Endothelial cell of umbilical vein (primary cell): Measurements from ENCODE around the gene CSNK2B. TPM values are rescaled to one million over a fixed set of nuclear protein-coding genes. Genes with fewer than 3 reads are reported as not detected.

Source experiments
- BruUV-seq: library from RNA; stranded (reverse); fragments of 400-500 nt; replicated peaks from 2 replicates; lab custom pipeline; 2021; lab: Mats Ljungman, UMichigan
- CTCF ChIA-PET: fragments of 300-600, 350-600 bp; sonication (Branson Sonifier 250); formaldehyde crosslinking; loops from one replicate; lab custom pipeline; 2021; ENCODE audit warnings: antibody characterized with exemption, inconsistent platforms; lab: Charles Lee
- POLR2A ChIA-PET: fragments of 300-600, 350-600 bp; sonication (Branson Sonifier 250); formaldehyde crosslinking; loops from one replicate; lab custom pipeline; 2021; ENCODE audit warnings: antibody characterized with exemption, inconsistent platforms; lab: Charles Lee
- DNase-seq: peaks from one replicate; pipeline ENCODE4 v3.0.0-alpha.2; 2011; ENCODE audit warnings: low read depth, low spot score
- FAIRE-seq: peaks from 2 replicates; lab custom pipeline; 2011; peaks lifted over from hg19 to GRCh38; lab: Jason Lieb, UNC
- H2AFZ ChIP-seq: 2 replicates; pipeline ENCODE4 v1.6.0; 2012; ENCODE audit warnings: low read depth, low read length, control low read depth, inconsistent platforms
- H3K27ac ChIP-seq: 2 replicates; pipeline ENCODE4 v1.5.1; 2011; ENCODE audit warnings: low read depth, mild to moderate bottlenecking, control low read depth, low read length, moderate library complexity; ENCODE audit not compliant: insufficient read depth
- H3K27me3 ChIP-seq, 2 experiments: 2 replicates each; pipeline versions ENCODE4 v1.6.0 to v1.6.1; 2011; ENCODE audit warnings: low read length in 2 of 2, mixed read lengths in 1 of 2; ENCODE audit not compliant: control insufficient read depth in 2 of 2, insufficient read depth in 2 of 2
- H3K36me3 ChIP-seq, 2 experiments: 2 replicates in 1 of 2; 3 replicates in 1 of 2; pipeline ENCODE4 v1.5.1; 2011; ENCODE audit warnings: low read length in 2 of 2, mild to moderate bottlenecking in 1 of 2, moderate library complexity in 1 of 2; ENCODE audit not compliant: control insufficient read depth in 2 of 2, insufficient read depth in 2 of 2; ENCODE audit errors: extremely low read depth in 1 of 2
- H3K4me1 ChIP-seq: 3 replicates; pipeline ENCODE4 v1.5.1; 2011; ENCODE audit warnings: mild to moderate bottlenecking, low read length; ENCODE audit not compliant: control insufficient read depth, insufficient read depth; ENCODE audit errors: extremely low read depth
- H3K4me2 ChIP-seq: 2 replicates; pipeline ENCODE4 v1.6.1; 2011; ENCODE audit warnings: low read length, control low read depth, mixed read lengths; ENCODE audit not compliant: insufficient read depth
- H3K4me3 ChIP-seq, 3 experiments: fragments of 200-600 bp in 1 of 3; sonication (generic), shearing (Covaris generic) in 1 of 3; replicated peaks in 1 of 3; 2 replicates each; pipeline ENCODE4 v1.5.1; 2011 to 2016; ENCODE audit warnings: control low read depth in 3 of 3, low read length in 3 of 3, mild to moderate bottlenecking in 2 of 3, inconsistent platforms in 1 of 3, low read depth in 1 of 3, moderate library complexity in 1 of 3; ENCODE audit not compliant: insufficient read depth in 1 of 3
- H3K79me2 ChIP-seq: 2 replicates; pipeline ENCODE4 v1.6.0; 2012; ENCODE audit warnings: low read length, inconsistent platforms; ENCODE audit not compliant: control insufficient read depth, insufficient read depth
- H3K9ac ChIP-seq: replicated peaks from 2 replicates; pipeline ENCODE3; 2011; ENCODE audit warnings: low read length, control low read depth; ENCODE audit not compliant: insufficient read depth; ENCODE audit errors: extremely low read depth
- H3K9me1 ChIP-seq: replicated peaks from 3 replicates; pipeline ENCODE4 v1.6.0; 2011; ENCODE audit warnings: mild to moderate bottlenecking, low read length; ENCODE audit not compliant: control insufficient read depth, insufficient read depth; ENCODE audit errors: extremely low read depth
- H3K9me3 ChIP-seq: replicated peaks from 2 replicates; pipeline ENCODE4 v1.5.1; 2012; ENCODE audit warnings: low read length, inconsistent platforms; ENCODE audit not compliant: control insufficient read depth, insufficient read depth
- H4K20me1 ChIP-seq: replicated peaks from 2 replicates; pipeline ENCODE3; 2011; ENCODE audit warnings: mild to moderate bottlenecking, low read length; ENCODE audit not compliant: control insufficient read depth, insufficient read depth; ENCODE audit errors: extremely low read depth
- CTCF ChIP-seq, 2 donors: IDR thresholded peaks; 1 replicate in 1 of 2; 2 replicates in 1 of 2; pipeline ENCODE4 v1.5.1; 2011; ENCODE audit warnings: low read length in 2 of 2, mild to moderate bottlenecking in 2 of 2, moderate library complexity in 2 of 2, control low read depth in 1 of 2, inconsistent platforms in 1 of 2, low read depth in 1 of 2; ENCODE audit not compliant: insufficient read depth in 1 of 2; ENCODE audit errors: extremely low read depth in 1 of 2
- EZH2 ChIP-seq: IDR thresholded peaks from 2 replicates; pipeline ENCODE4 v1.6.1; 2012; ENCODE audit warnings: borderline replicate concordance, low read depth, mild to moderate bottlenecking, moderate library complexity, low read length, inconsistent platforms; ENCODE audit not compliant: severe bottlenecking
- FOS ChIP-seq: IDR thresholded peaks from 2 replicates; pipeline ENCODE4 v1.6.1; 2011; ENCODE audit warnings: mild to moderate bottlenecking, low read length, moderate library complexity, borderline replicate concordance; ENCODE audit not compliant: insufficient read depth
- JUN ChIP-seq: IDR thresholded peaks from 2 replicates; pipeline ENCODE4 v1.6.1; 2011; ENCODE audit warnings: borderline replicate concordance, low read depth; ENCODE audit not compliant: insufficient read length, insufficient read depth
- MYC ChIP-seq: IDR thresholded peaks from one replicate; pipeline ENCODE4 v1.6.1; 2011; ENCODE audit warnings: mild to moderate bottlenecking, low read depth, low read length
- POLR2A ChIP-seq: IDR thresholded peaks from 2 replicates; pipeline ENCODE4 v1.6.1; 2012; ENCODE audit warnings: low read depth, mild to moderate bottlenecking, control low read depth, low read length
- POLR2AphosphoS5 ChIP-seq: IDR thresholded peaks from 2 replicates; pipeline ENCODE4 v1.6.1; 2012; ENCODE audit warnings: low read depth, mild to moderate bottlenecking, control low read depth, low read length, moderate library complexity; ENCODE audit not compliant: insufficient read depth
- dilution Hi-C: fragments of 300-500 bp; cut with MboI; formaldehyde crosslinking; loops from one replicate; pipeline ENCODE4 v1.15.0; 2019; ENCODE audit warnings: low sequenced_read_pairs; ENCODE audit not compliant: extremely low pct_ligation_motif_present
- intact Hi-C: fragments of 100-400 bp; cut with micrococcal nuclease; formaldehyde crosslinking; loops from one replicate; pipeline ENCODE4 v1.10.0; 2022
- polyA plus RNA-seq, 4 experiments: library from polyadenylated mRNA; depleted of rRNA in 3 of 4; stranded (reverse) in 3 of 4; unstranded in 1 of 4; fragments of >200 nt; gene quantifications; 2 replicates each; pipeline versions ENCODE4 v1.2.1 to v1.2.3, GENCODE V29; 2011 to 2012; ENCODE audit warnings: missing spikeins in 1 of 4
- total RNA-seq: library from RNA; stranded (reverse); gene quantifications from 2 replicates; pipeline ENCODE4 v1.2.3, GENCODE V29; 2021
- TF ChIP-seq, protein P1 (sequence below): IDR thresholded peaks from 2 replicates; pipeline ENCODE4 v1.6.1; 2011; ENCODE audit not compliant: insufficient read depth, insufficient read length

CSNK2B gene
- total and polyA plus RNA-seq, 2 donors (not counting 3 experiments of a cell fraction or from before 2014, with no cell fraction given): 159 to 206 TPM

GRCh38 chr6:31636698-31637596 lies 28.9 kb upstream of the CSNK2B start:
- CTCF ChIA-PET: interaction anchor here (0.6 kb wide), 1 partner anchor 15 kb away, joined by 3 read pairs; the partner anchor contains the start of gene BAG6
- no peaks in the 10 kb centered on the region for H3K9me3 ChIP-seq
- no peak overlapping the region for H3K4me2 ChIP-seq
- TSS peak; percentile 44 for BruUV-seq
- H3K36me3 ChIP-seq: peaks cover 48 to 78% of the 10 kb centered on the region in 2 experiments
- dilution Hi-C loops (no loop called here), intact Hi-C loops (no loop called here)
- H3K4me1 ChIP-seq: no peaks in the 10 kb centered on the region
- H4K20me1 ChIP-seq: peaks cover 3% of the 10 kb centered on the region
- H3K9me1 ChIP-seq: no peaks in the 10 kb centered on the region
- FAIRE-seq: no peak
- peaks cover 12% of the 10 kb centered on the region for H3K79me2 ChIP-seq
- no peak overlapping the region for H3K27ac ChIP-seq
- no peak overlapping the region for H3K9ac ChIP-seq
- H3K27me3 ChIP-seq: no peaks in the 10 kb centered on the region
- no peak overlapping the region for H2AFZ ChIP-seq
- POLR2A ChIA-PET: no interaction called here
- DNase-seq: no peak
- TF ChIP-seq EZH2: no peak
- TF ChIP-seq, protein P1, sequence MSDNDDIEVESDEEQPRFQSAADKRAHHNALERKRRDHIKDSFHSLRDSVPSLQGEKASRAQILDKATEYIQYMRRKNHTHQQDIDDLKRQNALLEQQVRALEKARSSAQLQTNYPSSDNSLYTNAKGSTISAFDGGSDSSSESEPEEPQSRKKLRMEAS: no peak
- no peak for TF ChIP-seq POLR2AphosphoS5
- no peak for TF ChIP-seq POLR2A
- no peak for TF ChIP-seq JUN
- no peak for TF ChIP-seq FOS
- TF ChIP-seq CTCF (IDR thresholded peaks at IDR 0.05; ENCODE audit: extremely low read depth in 1 of 2, insufficient read depth in 1 of 2, low read depth in 1 of 2, low read length in 2 of 2): no peak
- no peak for TF ChIP-seq MYC
- H3K4me3 ChIP-seq: no peak overlapping the region
